Skeletal muscle tissue (tissue), 1 donor: ENCODE results near the gene AKR1C8. TPM values are rescaled to one million over a fixed set of nuclear protein-coding genes. Genes with fewer than 3 reads are reported as not detected.

Source experiments
- total RNA-seq: library from RNA; depleted of rRNA; stranded (reverse); fragments of >200 nt; gene quantifications from one replicate; pipeline ENCODE4 v1.2.3, GENCODE V29; 2014

AKR1C8 gene
- total RNA-seq, 1 donor from 2014 or later, result not detected

Other genes starting within 250 kb of the AKR1C8 start
- gene AKR1C1, start 221.7 kb downstream of the AKR1C8 start, total RNA-seq, result 9.9 TPM
- 4.2 TPM for gene AKR1C2, start 181.3 kb downstream of the AKR1C8 start, total RNA-seq
- gene AKR1C3, start 90.7 kb downstream of the AKR1C8 start, total RNA-seq, result 1.6 TPM
- gene AKR1C4, start 11.7 kb upstream of the AKR1C8 start, total RNA-seq, result not detected
- not detected for gene UCN3, start 179.8 kb upstream of the AKR1C8 start, total RNA-seq
- gene TUBAL3, start 219.7 kb upstream of the AKR1C8 start, total RNA-seq, result not detected
- gene NET1, start 227.4 kb upstream of the AKR1C8 start, total RNA-seq, result 79.3 TPM